WTC11 (cell line): ENCODE data around the gene ELMO3. TPM values are rescaled to one million over a fixed set of nuclear protein-coding genes. Genes with fewer than 3 reads are reported as not detected.
A peak's percentile ranks its signal among the peaks of the same experiment; 100 is the strongest.

Experiments used
- ATAC-seq: fragments of 200-7000 bp; cut with Tn5 transposase; 2 replicates; pipeline ENCODE4 v1.10.0; 2021; ENCODE audit warnings: mild to moderate bottlenecking, moderate library complexity
- CTCF ChIA-PET: fragments of 300-600 bp; sonication (Branson Sonifier 250); formaldehyde crosslinking; loops from one replicate; lab custom pipeline; 2021; ENCODE audit warnings: antibody characterized with exemption; lab: Charles Lee
- POLR2A ChIA-PET: fragments of 350-600 bp; sonication (Branson Sonifier 250); formaldehyde crosslinking; loops from one replicate; lab custom pipeline; 2021; ENCODE audit warnings: antibody characterized with exemption; lab: Charles Lee
- DNase-seq: peaks from one replicate; pipeline ENCODE4 v3.0.0; 2021; ENCODE audit warnings: low spot score
- H3K27ac Mint-ChIP-seq: 2 replicates; pipeline ENCODE4 v1.8.0; 2021; ENCODE audit warnings: mixed read lengths
- H3K27me3 Mint-ChIP-seq: 2 replicates; pipeline ENCODE4 v1.8.0; 2021; ENCODE audit warnings: low read depth, mild to moderate bottlenecking, moderate library complexity, mixed read lengths
- H3K36me3 Mint-ChIP-seq: 2 replicates; pipeline ENCODE4 v1.8.0; 2021; ENCODE audit warnings: mixed read lengths
- H3K4me1 Mint-ChIP-seq: 2 replicates; pipeline ENCODE4 v1.8.0; 2022; ENCODE audit warnings: mixed read lengths
- H3K4me3 Mint-ChIP-seq: 2 replicates; pipeline ENCODE4 v1.8.0; 2021; ENCODE audit warnings: mild to moderate bottlenecking, moderate library complexity, mixed read lengths
- H3K9me3 Mint-ChIP-seq: 2 replicates; pipeline ENCODE4 v1.8.0; 2021; ENCODE audit warnings: mixed read lengths
- AFF4 ChIP-seq: sonication (generic); formaldehyde crosslinking; IDR thresholded peaks from 2 replicates; pipeline ENCODE4 v1.8.1; 2023; ENCODE audit warnings: mild to moderate bottlenecking, missing genetic modification reagents, borderline replicate concordance
- CREM ChIP-seq: sonication (generic); formaldehyde crosslinking; IDR thresholded peaks from 2 replicates; pipeline ENCODE4 v1.8.1; 2022; ENCODE audit warnings: mild to moderate bottlenecking, missing genetic modification reagents, moderate library complexity
- CTCF ChIP-seq: fragments of 200-600 bp; IDR thresholded peaks from 2 replicates; pipeline ENCODE4 v1.8.0; 2022; ENCODE audit warnings: antibody characterized with exemption
- E2F1 ChIP-seq: sonication (generic); formaldehyde crosslinking; IDR thresholded peaks from 2 replicates; pipeline ENCODE4 v1.8.0; 2022; ENCODE audit warnings: mild to moderate bottlenecking, missing genetic modification reagents
- ELF4 ChIP-seq: sonication (generic); formaldehyde crosslinking; IDR thresholded peaks from 2 replicates; pipeline ENCODE4 v1.8.1; 2022; ENCODE audit warnings: low read depth, mild to moderate bottlenecking, moderate library complexity, missing genetic modification reagents
- ESRRA ChIP-seq: sonication (generic); formaldehyde crosslinking; IDR thresholded peaks from 2 replicates; pipeline ENCODE4 v1.8.1; 2022; ENCODE audit warnings: mild to moderate bottlenecking, missing genetic modification reagents, borderline replicate concordance
- FOXP1 ChIP-seq: sonication (generic); formaldehyde crosslinking; IDR thresholded peaks from 2 replicates; pipeline ENCODE4 v1.8.0; 2022; ENCODE audit warnings: missing genetic modification reagents, mild to moderate bottlenecking, moderate library complexity, borderline replicate concordance
- GABPB1 ChIP-seq: sonication (generic); formaldehyde crosslinking; IDR thresholded peaks from 2 replicates; pipeline ENCODE4 v1.8.1; 2023; ENCODE audit warnings: mild to moderate bottlenecking, missing genetic modification reagents
- MAX ChIP-seq: sonication (generic); formaldehyde crosslinking; IDR thresholded peaks from 2 replicates; pipeline ENCODE4 v1.8.0; 2022; ENCODE audit warnings: mild to moderate bottlenecking, missing genetic modification reagents
- PRRX2 ChIP-seq: fragments of 250-450 bp; sonication (Bioruptor Pico); IDR thresholded peaks from 2 replicates; pipeline ENCODE4 v1.8.0; 2021; ENCODE audit warnings: mild to moderate bottlenecking
- RORB ChIP-seq: fragments of 250-450 bp; sonication (Bioruptor Pico); IDR thresholded peaks from 2 replicates; pipeline ENCODE4 v1.9.0; 2021; ENCODE audit warnings: mild to moderate bottlenecking
- SMAD3 ChIP-seq: sonication (generic); formaldehyde crosslinking; IDR thresholded peaks from 2 replicates; pipeline ENCODE4 v1.8.0; 2022; ENCODE audit warnings: missing genetic modification reagents, mild to moderate bottlenecking, borderline replicate concordance
- SOX15 ChIP-seq: fragments of 250-450 bp; sonication (Bioruptor Pico); IDR thresholded peaks from 2 replicates; pipeline ENCODE4 v1.9.0; 2021; ENCODE audit warnings: mild to moderate bottlenecking
- SP1 ChIP-seq: sonication (generic); formaldehyde crosslinking; conservative IDR thresholded peaks from 2 replicates; pipeline ENCODE4 v1.8.1; 2022; ENCODE audit warnings: missing genetic modification reagents
- STAT6 ChIP-seq: sonication (generic); formaldehyde crosslinking; conservative IDR thresholded peaks from 2 replicates; pipeline ENCODE4 v1.8.1; 2023; ENCODE audit warnings: mild to moderate bottlenecking, low read depth, missing genetic modification reagents, moderate library complexity
- ZNF317 ChIP-seq: sonication (generic); formaldehyde crosslinking; IDR thresholded peaks from 2 replicates; pipeline ENCODE4 v1.8.1; 2023; ENCODE audit warnings: low read depth, mild to moderate bottlenecking, moderate library complexity, missing genetic modification reagents, borderline replicate concordance
- total RNA-seq: library from RNA; stranded (reverse); gene quantifications from 3 replicates; pipeline ENCODE4 v1.2.3, GENCODE V29; 2021
- TF ChIP-seq, protein P1 (sequence below): sonication (generic); formaldehyde crosslinking; IDR thresholded peaks from 2 replicates; pipeline ENCODE4 v1.8.1; 2022; ENCODE audit warnings: missing genetic modification reagents, borderline replicate concordance
- TF ChIP-seq, protein P2 (sequence below): fragments of 250-450 bp; sonication (Bioruptor Pico); IDR thresholded peaks from 2 replicates; pipeline ENCODE4 v1.9.0; 2021; ENCODE audit warnings: moderate library complexity, mild to moderate bottlenecking, inconsistent platforms, borderline replicate concordance

Gene ELMO3
- total RNA-seq, 1 experiment from 2014 or later, result 13.6 TPM

DNA sequence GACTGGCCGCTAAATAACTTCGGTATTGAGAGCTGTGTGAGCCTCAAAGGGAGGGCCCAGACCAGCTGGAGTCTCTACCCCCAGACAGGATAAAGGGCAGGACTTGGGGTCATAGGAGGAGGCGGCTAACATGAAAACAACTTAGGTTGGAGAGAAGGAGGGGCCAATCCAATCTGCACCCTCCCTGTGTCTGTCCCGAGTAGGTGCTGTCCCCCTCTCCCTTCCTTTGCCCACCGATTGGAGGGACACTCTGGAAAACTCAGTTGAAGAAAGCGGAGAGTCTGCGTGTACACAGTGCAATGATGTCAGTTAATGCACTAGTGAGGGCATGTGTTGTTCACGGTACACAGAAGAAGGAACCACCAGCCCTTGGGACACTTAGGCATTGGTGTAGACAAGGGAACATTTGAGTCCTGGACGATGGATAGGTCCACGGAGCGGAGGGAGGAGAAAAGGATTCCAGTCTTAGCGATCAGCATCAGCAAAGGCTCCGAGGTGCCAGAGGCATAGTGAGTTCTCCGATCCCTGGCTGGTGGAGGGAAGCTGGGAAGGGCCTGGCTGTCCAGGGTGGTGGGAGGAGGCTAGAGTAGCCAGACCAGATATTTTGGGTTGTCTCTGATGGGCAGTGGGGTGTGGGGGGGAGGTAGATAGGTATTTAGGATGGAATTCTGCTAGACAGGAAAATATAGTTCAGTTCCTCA is 27.8 kb upstream of the ELMO3 start:
- peaks cover 95% of the 10 kb centered on the region for H3K27me3 Mint-ChIP-seq

GRCh38 chr16:67173323-67173722 is 25.6 kb upstream of the ELMO3 start:
- ATAC-seq (no peak), DNase-seq (no peak)
- no peak for TF ChIP-seq ZNF317 (CRISPR knock-in tag)
- no peak for TF ChIP-seq ELF4 (CRISPR knock-in tag)
- TF ChIP-seq FOXP1, result no peak
- TF ChIP-seq SMAD3 (CRISPR knock-in tag), result no peak
- no peak for TF ChIP-seq CTCF
- TF ChIP-seq ESRRA (CRISPR knock-in tag), result no peak
- no peak for TF ChIP-seq CREM (CRISPR knock-in tag)
- TF ChIP-seq GABPB1 (CRISPR knock-in tag), result no peak
- no peak for TF ChIP-seq RORB (CRISPR knock-in tag)
- TF ChIP-seq, protein P1, sequence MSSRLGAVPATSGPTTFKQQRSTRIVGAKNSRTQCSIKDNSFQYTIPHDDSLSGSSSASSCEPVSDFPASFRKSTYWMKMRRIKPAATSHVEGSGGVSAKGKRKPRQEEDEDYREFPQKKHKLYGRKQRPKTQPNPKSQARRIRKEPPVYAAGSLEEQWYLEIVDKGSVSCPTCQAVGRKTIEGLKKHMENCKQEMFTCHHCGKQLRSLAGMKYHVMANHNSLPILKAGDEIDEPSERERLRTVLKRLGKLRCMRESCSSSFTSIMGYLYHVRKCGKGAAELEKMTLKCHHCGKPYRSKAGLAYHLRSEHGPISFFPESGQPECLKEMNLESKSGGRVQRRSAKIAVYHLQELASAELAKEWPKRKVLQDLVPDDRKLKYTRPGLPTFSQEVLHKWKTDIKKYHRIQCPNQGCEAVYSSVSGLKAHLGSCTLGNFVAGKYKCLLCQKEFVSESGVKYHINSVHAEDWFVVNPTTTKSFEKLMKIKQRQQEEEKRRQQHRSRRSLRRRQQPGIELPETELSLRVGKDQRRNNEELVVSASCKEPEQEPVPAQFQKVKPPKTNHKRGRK (CRISPR knock-in tag), result no peak
- no peak for TF ChIP-seq PRRX2 (CRISPR knock-in tag)
- TF ChIP-seq AFF4 (CRISPR knock-in tag), result no peak
- TF ChIP-seq, protein P2, sequence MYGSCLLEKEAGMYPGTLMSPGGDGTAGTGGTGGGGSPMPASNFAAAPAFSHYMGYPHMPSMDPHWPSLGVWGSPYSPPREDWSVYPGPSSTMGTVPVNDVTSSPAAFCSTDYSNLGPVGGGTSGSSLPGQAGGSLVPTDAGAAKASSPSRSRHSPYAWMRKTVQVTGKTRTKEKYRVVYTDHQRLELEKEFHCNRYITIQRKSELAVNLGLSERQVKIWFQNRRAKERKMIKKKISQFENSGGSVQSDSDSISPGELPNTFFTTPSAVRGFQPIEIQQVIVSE (CRISPR knock-in tag), result no peak
- TF ChIP-seq E2F1 (CRISPR knock-in tag), result no peak
- TF ChIP-seq SOX15 (CRISPR knock-in tag), result no peak

More for the DNA sequence above, 27.8 kb upstream of the ELMO3 start:
- no peak overlapping the region for H3K27ac Mint-ChIP-seq
- ATAC-seq, result peak; percentile 1; the same call in 1 of the 2 replicates
- H3K9me3 Mint-ChIP-seq, result no peaks in the 10 kb centered on the region
- CTCF ChIA-PET, result interaction anchor here (0.6 to 15.6 kb wide), 21 partner anchors 7 to 275 kb away, joined by 3 to 386 read pairs (median 6); partner anchors contain the start of genes B3GNT9, CES3, ELMO3 and EXOC3L1
- H3K4me3 Mint-ChIP-seq, result peak overlapping the region; percentile 75
- TF ChIP-seq MAX (CRISPR knock-in tag) (peak; percentile 10; the same call in 1 of the 2 replicates), SP1 (CRISPR knock-in tag) (0 out of 2 replicates have a peak, but pooled peaks have one; percentile 17), STAT6 (CRISPR knock-in tag) (no peak)
- POLR2A ChIA-PET, result interaction anchor here (0.5 to 2.5 kb wide), 4 partner anchors 10 to 210 kb away, joined by 3 to 9 read pairs (median 6); partner anchors contain the start of genes CES3, FBXL8 and TRADD
- no peaks in the 10 kb centered on the region for H3K36me3 Mint-ChIP-seq
- DNase-seq, result no peak
- H3K4me1 Mint-ChIP-seq, result peaks cover 40% of the 10 kb centered on the region

More at GRCh38 chr16:67173323-67173722, 25.6 kb upstream of the ELMO3 start:
- H3K4me1 Mint-ChIP-seq, result peaks cover 36% of the 10 kb centered on the region
- no peaks in the 10 kb centered on the region for H3K9me3 Mint-ChIP-seq
- H3K27me3 Mint-ChIP-seq, result peaks cover 91% of the 10 kb centered on the region
- ChIA-PET CTCF (interaction anchor here (2.2 to 15.6 kb wide), 4 partner anchors 12 to 156 kb away, joined by 6 to 386 read pairs (median 22); partner anchors contain the start of genes B3GNT9, ELMO3, FBXL8 and TRADD), POLR2A (interaction anchor here (1.3 to 1.4 kb wide), 2 partner anchors 11 to 53 kb away, joined by 3 read pairs; partner anchors contain the start of gene TMEM208)
- H3K36me3 Mint-ChIP-seq, result peaks cover 3% of the 10 kb centered on the region; the same call in 1 of the 2 replicates
- no peak overlapping the region for H3K27ac Mint-ChIP-seq
- H3K4me3 Mint-ChIP-seq, result peak overlapping the region; percentile 84
